ENCODE results near the gene APC2. TPM values are rescaled to one million over a fixed set of nuclear protein-coding genes. Genes with fewer than 3 reads are reported as not detected.

APC2 gene
- total RNA-seq, 1 experiment from 2014 or later = 11.9 TPM

DNA sequence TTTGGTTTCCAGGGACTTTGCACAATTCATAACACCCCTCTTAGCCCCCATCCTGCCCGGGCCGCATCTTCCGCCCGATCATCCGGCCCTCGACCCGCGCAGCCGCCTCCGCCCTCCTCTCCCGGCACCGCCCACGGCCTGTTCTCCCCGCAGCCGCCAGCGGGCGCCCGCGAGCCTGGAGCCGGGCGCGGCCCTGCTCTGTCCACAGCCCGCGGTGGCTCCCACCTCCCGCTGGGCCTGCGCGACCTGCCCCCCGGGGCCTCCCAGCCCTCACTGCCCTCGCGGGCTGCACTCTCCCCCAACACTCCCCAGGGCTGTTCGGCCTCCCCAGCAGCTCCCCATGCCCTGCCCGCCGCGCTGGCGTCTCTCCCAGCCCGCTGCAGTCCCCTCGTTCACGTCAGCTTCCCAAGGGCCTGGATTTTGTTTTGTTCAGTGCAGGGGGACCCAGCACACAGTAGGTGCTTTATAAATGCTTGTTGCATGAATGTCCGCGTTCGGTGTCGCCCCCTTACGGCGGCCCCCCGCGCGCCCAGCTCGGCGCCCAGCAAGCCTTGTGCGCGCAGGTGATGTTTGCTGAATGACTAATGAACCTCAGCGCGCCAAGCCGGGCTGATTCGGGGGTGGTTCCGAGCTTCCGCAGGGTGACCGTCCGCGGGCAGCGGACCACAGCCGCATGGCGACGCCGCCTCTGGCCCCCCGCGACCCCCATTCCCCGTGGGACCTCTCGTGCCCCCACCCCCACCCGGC, 4.6 kb upstream of the APC2 start:
- DNase-seq (ENCODE audit: low read depth, low spot score) (no peak), ATAC-seq (peak; percentile 81)
- H3K27me3 ChIP-seq (ENCODE audit: control insufficient read depth, insufficient read depth, low read length) = no peaks in the 10 kb centered on the region
- ChIA-PET CTCF (no interaction called here), POLR2A (no interaction called here)
- peak overlapping the region; percentile 89 for H3K27ac ChIP-seq (ENCODE audit: low read length)
- in situ Hi-C loops (cut with HindIII; ENCODE audit: low pct_unique_long_range_greater_than_20kb, low sequenced_read_pairs) (no loop called here), intact Hi-C loops (cut with micrococcal nuclease; ENCODE audit: unreplicated experiment) (no loop called here)
- peaks cover 41% of the 10 kb centered on the region for H3K4me1 ChIP-seq (ENCODE audit: control insufficient read depth, insufficient read depth, low read length)
- H3K4me3 ChIP-seq (ENCODE audit: low read depth in 2 of 2, low read length in 2 of 2) = peak overlapping the region; percentile 47 to 52
- H3K36me3 ChIP-seq (ENCODE audit: control insufficient read depth, insufficient read depth, low read length) = peaks cover 1% of the 10 kb centered on the region; the same call in 1 of the 2 replicates
- TF ChIP-seq POLR2AphosphoS5 (IDR thresholded peaks at IDR 0.05; ENCODE audit: low read depth, low read length) (no peak), SIN3A (IDR thresholded peaks at IDR 0.05; ENCODE audit: borderline replicate concordance, insufficient read depth, low read depth, low read length) (no peak), TCF7L2 (IDR thresholded peaks at IDR 0.05; ENCODE audit: low read depth, low read length) (no peak)
- TF ChIP-seq, protein P1, sequence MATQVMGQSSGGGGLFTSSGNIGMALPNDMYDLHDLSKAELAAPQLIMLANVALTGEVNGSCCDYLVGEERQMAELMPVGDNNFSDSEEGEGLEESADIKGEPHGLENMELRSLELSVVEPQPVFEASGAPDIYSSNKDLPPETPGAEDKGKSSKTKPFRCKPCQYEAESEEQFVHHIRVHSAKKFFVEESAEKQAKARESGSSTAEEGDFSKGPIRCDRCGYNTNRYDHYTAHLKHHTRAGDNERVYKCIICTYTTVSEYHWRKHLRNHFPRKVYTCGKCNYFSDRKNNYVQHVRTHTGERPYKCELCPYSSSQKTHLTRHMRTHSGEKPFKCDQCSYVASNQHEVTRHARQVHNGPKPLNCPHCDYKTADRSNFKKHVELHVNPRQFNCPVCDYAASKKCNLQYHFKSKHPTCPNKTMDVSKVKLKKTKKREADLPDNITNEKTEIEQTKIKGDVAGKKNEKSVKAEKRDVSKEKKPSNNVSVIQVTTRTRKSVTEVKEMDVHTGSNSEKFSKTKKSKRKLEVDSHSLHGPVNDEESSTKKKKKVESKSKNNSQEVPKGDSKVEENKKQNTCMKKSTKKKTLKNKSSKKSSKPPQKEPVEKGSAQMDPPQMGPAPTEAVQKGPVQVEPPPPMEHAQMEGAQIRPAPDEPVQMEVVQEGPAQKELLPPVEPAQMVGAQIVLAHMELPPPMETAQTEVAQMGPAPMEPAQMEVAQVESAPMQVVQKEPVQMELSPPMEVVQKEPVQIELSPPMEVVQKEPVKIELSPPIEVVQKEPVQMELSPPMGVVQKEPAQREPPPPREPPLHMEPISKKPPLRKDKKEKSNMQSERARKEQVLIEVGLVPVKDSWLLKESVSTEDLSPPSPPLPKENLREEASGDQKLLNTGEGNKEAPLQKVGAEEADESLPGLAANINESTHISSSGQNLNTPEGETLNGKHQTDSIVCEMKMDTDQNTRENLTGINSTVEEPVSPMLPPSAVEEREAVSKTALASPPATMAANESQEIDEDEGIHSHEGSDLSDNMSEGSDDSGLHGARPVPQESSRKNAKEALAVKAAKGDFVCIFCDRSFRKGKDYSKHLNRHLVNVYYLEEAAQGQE (IDR thresholded peaks at IDR 0.05; ENCODE audit: insufficient read depth in 1 of 2, low read depth in 2 of 2, low read length in 1 of 2) = 0 out of 4 replicates have a peak, but pooled peaks of 1 of the 2 experiments have one; percentile 46
- TF ChIP-seq, protein P2, sequence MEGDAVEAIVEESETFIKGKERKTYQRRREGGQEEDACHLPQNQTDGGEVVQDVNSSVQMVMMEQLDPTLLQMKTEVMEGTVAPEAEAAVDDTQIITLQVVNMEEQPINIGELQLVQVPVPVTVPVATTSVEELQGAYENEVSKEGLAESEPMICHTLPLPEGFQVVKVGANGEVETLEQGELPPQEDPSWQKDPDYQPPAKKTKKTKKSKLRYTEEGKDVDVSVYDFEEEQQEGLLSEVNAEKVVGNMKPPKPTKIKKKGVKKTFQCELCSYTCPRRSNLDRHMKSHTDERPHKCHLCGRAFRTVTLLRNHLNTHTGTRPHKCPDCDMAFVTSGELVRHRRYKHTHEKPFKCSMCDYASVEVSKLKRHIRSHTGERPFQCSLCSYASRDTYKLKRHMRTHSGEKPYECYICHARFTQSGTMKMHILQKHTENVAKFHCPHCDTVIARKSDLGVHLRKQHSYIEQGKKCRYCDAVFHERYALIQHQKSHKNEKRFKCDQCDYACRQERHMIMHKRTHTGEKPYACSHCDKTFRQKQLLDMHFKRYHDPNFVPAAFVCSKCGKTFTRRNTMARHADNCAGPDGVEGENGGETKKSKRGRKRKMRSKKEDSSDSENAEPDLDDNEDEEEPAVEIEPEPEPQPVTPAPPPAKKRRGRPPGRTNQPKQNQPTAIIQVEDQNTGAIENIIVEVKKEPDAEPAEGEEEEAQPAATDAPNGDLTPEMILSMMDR (IDR thresholded peaks at IDR 0.05) = peak; percentile 98
- no peaks in the 10 kb centered on the region for H3K9me3 ChIP-seq (ENCODE audit: control insufficient read depth, insufficient read depth, low read depth, low read length)
- BruUV-seq (replicated peaks) = no TSS peak

DNA sequence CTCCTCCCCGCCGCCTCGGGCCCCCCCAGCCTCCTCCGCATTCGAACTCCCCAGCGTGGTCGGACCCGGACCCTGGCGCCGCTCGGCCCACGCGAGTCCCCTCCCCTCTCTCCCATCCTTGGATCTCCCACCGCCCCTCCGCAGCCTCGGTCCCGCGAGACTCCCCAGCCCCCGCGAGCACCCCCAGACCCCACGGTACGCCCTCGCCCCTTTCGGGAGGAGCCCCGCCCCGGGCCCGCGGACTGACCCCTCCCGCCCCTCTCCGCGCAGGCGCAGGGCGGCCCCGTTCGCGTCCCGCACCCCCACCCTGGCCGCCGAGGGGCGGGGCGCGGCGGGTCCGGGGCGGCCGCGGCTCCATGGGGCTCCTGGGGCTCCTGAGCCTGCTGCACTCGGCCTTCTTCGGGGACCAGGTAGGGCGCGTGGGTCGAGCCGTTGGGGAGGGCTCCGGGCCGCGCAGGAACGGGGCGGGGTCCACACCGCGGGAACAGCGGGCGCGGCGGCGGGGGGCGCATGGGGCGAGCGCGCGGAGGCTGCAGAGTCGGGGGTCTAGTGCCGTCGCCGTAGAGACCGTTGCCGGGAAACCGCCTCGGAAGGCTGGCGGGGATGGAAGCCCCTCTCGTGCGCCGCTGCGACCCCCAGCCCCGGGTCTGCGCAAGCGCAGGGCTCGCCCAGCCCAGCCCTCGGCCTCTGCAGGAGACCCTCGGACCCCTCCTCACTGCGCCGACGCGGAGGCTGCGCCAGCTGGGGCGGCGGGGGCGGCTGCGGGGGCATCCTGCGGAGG, 3.8 kb upstream of the APC2 start:
- peak; percentile 49 for ATAC-seq
- ChIA-PET POLR2A (no interaction called here), CTCF (no interaction called here)
- no peak for DNase-seq (ENCODE audit: low read depth, low spot score)
- TF ChIP-seq, protein P1 (IDR thresholded peaks at IDR 0.05; ENCODE audit: insufficient read depth in 1 of 2, low read depth in 2 of 2, low read length in 1 of 2) = no peak
- TF ChIP-seq TCF7L2 (IDR thresholded peaks at IDR 0.05; ENCODE audit: low read depth, low read length) (no peak), POLR2AphosphoS5 (IDR thresholded peaks at IDR 0.05; ENCODE audit: low read depth, low read length) (no peak)
- no peaks in the 10 kb centered on the region for H3K9me3 ChIP-seq (ENCODE audit: control insufficient read depth, insufficient read depth, low read depth, low read length)
- intact Hi-C loops (cut with micrococcal nuclease; ENCODE audit: unreplicated experiment) (no loop called here), in situ Hi-C loops (cut with HindIII; ENCODE audit: low pct_unique_long_range_greater_than_20kb, low sequenced_read_pairs) (no loop called here)
- H3K27ac ChIP-seq (ENCODE audit: low read length) = no peak overlapping the region
- peaks cover 33% of the 10 kb centered on the region for H3K4me1 ChIP-seq (ENCODE audit: control insufficient read depth, insufficient read depth, low read length)
- H3K27me3 ChIP-seq (ENCODE audit: control insufficient read depth, insufficient read depth, low read length) = no peaks in the 10 kb centered on the region
- peak overlapping the region; percentile 50 to 52 for H3K4me3 ChIP-seq (ENCODE audit: low read depth in 2 of 2, low read length in 2 of 2)
- BruUV-seq (replicated peaks) = no TSS peak
- H3K36me3 ChIP-seq (ENCODE audit: control insufficient read depth, insufficient read depth, low read length) = no peaks in the 10 kb centered on the region; the same call in 1 of the 2 replicates

Measured in Panc1 (cell line).